ENCODE data around the gene CKAP2.
"Not testable (repeated sequence)": the region's sequence is repeated elsewhere in the genome, so short reads cannot be mapped to it uniquely, and the experiment has no call there.

DNA sequence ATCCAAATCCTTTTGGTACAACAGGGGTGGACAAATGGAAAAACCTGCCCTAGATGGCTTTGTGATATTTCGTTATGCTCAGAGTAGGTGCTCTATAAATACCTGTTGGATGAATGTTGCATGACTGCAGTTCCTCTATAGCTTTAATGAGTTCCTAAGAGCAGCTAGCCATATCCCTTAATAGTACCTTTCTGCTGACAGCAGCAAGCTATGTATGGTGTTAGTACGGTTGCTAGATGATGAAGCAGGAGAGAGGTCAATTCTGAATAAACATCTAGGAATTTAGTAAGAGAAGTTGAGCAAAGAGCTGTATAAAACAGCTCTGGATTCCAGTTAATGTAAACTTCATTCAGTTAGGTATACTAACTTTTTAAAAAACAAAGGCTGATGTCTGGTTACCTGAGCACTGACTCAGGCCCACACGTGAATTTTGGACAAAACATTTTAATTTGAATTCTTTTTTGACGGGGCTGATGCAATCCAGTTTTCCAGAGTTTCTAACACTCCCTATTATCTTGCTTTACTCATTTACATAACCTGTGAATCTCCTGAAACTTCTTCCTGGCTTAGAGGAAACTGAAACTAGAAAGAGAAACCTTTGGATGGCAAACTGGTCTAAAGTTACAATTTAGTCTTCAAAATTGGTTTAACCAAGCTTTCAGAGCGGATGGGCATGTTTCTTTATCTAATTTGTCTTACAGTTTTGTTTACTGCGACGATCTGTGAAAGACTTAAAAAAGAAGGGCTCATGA is 25.6 kb downstream of the CKAP2 start:
- TF ChIP-seq ZNF76 (tag by site-specific recombination; IDR thresholded peaks at IDR 0.05; ENCODE audit: borderline replicate concordance, low read depth); MZF1 (tag by site-specific recombination; IDR thresholded peaks at IDR 0.05; ENCODE audit: borderline replicate concordance); TCF7L2 (IDR thresholded peaks at IDR 0.05; ENCODE audit: borderline replicate concordance, low read depth, low read length); SALL2 (tag by site-specific recombination; IDR thresholded peaks at IDR 0.05; ENCODE audit: borderline replicate concordance); ZBTB8A (tag by site-specific recombination; IDR thresholded peaks at IDR 0.05): not testable (repeated sequence)
- TF ChIP-seq, protein P1, sequence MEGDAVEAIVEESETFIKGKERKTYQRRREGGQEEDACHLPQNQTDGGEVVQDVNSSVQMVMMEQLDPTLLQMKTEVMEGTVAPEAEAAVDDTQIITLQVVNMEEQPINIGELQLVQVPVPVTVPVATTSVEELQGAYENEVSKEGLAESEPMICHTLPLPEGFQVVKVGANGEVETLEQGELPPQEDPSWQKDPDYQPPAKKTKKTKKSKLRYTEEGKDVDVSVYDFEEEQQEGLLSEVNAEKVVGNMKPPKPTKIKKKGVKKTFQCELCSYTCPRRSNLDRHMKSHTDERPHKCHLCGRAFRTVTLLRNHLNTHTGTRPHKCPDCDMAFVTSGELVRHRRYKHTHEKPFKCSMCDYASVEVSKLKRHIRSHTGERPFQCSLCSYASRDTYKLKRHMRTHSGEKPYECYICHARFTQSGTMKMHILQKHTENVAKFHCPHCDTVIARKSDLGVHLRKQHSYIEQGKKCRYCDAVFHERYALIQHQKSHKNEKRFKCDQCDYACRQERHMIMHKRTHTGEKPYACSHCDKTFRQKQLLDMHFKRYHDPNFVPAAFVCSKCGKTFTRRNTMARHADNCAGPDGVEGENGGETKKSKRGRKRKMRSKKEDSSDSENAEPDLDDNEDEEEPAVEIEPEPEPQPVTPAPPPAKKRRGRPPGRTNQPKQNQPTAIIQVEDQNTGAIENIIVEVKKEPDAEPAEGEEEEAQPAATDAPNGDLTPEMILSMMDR (tag by site-specific recombination; IDR thresholded peaks at IDR 0.05): not testable (repeated sequence)

All from HEK293 (cell line).